ENCODE measurements around the gene IGFL2. TPM values are rescaled to one million over a fixed set of nuclear protein-coding genes. Genes with fewer than 3 reads are reported as not detected.
A peak's percentile ranks its signal among the peaks of the same experiment; 100 is the strongest.
"Not testable (repeated sequence)": the region's sequence is repeated elsewhere in the genome, so short reads cannot be mapped to it uniquely, and the experiment has no call there.

IGFL2 gene
- total RNA-seq, 1 donor from 2014 or later: not detected

DNA sequence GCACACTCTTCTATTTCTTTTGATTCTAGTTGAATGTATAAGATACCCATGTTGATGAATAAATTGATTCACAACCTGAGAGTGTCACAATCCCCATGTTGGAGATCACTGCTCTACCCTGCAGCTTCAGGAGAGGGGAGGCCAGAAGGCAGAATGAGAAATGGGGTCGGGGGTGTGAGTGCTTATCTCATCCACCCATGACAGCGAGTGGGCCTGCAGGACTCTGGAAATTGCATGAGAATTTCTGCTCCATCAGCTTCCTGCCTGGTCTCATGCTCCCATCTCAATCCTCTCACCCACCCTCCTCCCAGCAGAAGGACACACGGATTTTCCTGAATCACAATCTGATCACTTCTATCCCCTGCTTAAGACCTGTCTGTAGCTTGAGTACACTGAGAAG, 58.6 kb downstream of the IGFL2 start:
- DNase-seq (ENCODE audit: low read depth in 2 of 2): no peak

DNA sequence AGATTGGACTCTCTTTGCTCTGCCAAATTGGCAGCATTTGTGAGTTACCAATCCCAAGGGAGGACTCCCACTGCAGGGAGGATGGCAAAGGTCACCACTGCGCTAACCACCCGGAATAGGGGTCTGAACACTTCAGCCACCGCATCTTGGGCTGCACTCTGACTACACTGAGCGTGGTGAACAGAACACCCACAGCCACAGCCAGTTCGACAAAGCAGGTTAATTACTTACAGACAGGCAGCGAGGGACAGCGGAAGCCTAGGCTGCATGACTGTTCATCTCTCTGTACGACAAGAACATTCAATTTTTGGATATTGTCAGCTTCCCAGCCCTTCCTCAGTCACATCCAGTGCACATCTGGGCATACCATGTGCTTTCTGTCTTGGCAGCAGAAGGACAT, 59.8 kb downstream of the IGFL2 start:
- not testable (repeated sequence) for DNase-seq (ENCODE audit: low read depth in 2 of 2)

DNA sequence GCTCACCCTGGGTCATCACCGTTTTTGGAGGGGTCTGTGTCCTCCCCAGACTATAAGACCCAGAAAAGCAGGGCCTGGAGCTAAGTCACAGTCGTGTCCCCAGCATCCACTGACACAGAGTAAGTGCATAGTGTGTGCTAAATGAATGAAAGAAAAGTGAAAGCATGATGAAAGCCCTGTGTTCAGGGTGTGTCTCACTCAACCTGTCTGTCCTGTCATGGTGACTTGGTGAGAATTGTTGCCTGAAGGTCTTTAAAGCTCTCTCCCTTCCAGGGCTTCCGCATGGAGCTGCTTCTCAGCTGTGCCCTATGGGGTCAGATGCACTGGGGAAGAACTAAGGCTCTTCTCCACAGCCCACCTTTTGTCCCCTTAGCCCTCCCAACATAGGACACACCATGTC, 61.0 kb downstream of the IGFL2 start:
- DNase-seq (ENCODE audit: low read depth in 2 of 2): no peak

DNA sequence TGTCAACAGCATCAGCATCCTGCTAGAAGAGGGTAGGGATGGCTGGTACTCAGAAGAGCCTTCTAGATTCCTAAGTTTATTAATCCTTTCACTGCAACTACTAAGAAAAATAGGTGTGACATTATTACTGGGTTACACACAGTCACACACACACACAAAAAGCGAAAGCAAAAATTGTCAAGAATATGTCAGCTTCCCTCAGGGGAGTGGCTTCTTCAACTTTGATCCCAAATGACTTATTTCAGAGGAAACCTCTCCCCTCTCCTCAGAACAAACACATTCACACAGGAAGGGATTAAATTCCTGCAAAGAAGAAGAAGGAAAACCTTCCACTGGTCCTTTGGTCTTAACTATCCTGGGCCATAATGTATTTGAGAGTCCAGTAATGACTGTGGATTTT, 61.4 kb downstream of the IGFL2 start:
- no peak for DNase-seq (ENCODE audit: low read depth in 2 of 2)

DNA sequence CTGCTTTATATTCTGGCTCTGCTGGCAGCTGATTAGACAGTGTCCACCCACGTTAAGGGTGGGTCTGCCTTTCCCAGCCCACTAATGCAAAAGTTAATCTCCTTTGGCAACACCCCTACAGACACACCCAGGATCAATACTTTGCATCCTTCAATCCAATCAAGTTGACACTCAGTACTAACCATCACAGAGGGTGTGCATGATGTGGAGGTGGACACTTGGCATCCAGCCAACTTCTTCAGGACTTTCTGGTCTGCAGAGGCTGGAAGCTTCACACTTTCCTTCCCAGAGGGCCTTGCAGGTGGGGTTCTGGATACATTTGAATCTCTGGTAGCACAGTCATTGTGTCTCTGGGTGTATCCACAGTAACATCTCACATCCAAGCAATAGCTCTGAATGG, 62.6 kb downstream of the IGFL2 start:
- peak in 1 of 2 donors; percentile 10 for DNase-seq (ENCODE audit: low read depth in 2 of 2)

Other genes starting within 250 kb of the IGFL2 start
- 0.87 and 1.2 TPM in 2 replicates for gene MYPOP, start 245.6 kb upstream of the IGFL2 start, total RNA-seq
- gene NANOS2, start 233.5 kb upstream of the IGFL2 start, total RNA-seq: not detected in 2 replicates
- gene NOVA2, start 174.4 kb upstream of the IGFL2 start, total RNA-seq: 3.7 and 6.2 TPM in 2 replicates
- 3.3 and 6.0 TPM in 2 replicates for gene CCDC61, start 152.8 kb upstream of the IGFL2 start, total RNA-seq
- gene PGLYRP1, start 125.2 kb upstream of the IGFL2 start, total RNA-seq: not detected in 2 replicates
- gene IGFL4, start 107.2 kb upstream of the IGFL2 start, total RNA-seq: not detected in 2 replicates
- gene IGFL3, start 23.6 kb upstream of the IGFL2 start, total RNA-seq: not detected in 2 replicates
- gene IGFL1, start 81.5 kb downstream of the IGFL2 start, total RNA-seq: not detected in 2 replicates
- gene HIF3A, start 148.8 kb downstream of the IGFL2 start, total RNA-seq: 13.5 and 54.6 TPM in 2 replicates
- gene PPP5C, start 198.8 kb downstream of the IGFL2 start, total RNA-seq: 55.1 and 61.3 TPM in 2 replicates